Prostate gland (tissue), 2 donors: ENCODE results near the gene RASL10A. TPM values are rescaled to one million over a fixed set of nuclear protein-coding genes. Genes with fewer than 3 reads are reported as not detected.

Source experiments
- DNase-seq: peaks from one replicate; pipeline ENCODE4 v3.0.0-alpha.2; 2019; ENCODE audit warnings: low spot score
- H3K27ac ChIP-seq, 2 donors: fragments of 200-600 bp; sonication (generic); 2 replicates each; pipeline ENCODE4 v1.5.1; 2017 to 2019
- H3K27me3 ChIP-seq: fragments of 200-600 bp; sonication (generic); replicated peaks from 2 replicates; pipeline ENCODE4 v1.5.1; 2019; ENCODE audit not compliant: insufficient read depth
- H3K36me3 ChIP-seq, 2 donors: fragments of 200-600 bp; sonication (generic); 1 replicate in 1 of 2; 2 replicates in 1 of 2; pipeline versions ENCODE4 v1.5.1 to v1.8.1; 2017 to 2019
- H3K4me1 ChIP-seq: fragments of 200-600 bp; sonication (generic); replicated peaks from 2 replicates; pipeline ENCODE4 v1.5.1; 2019
- H3K4me3 ChIP-seq, 2 donors: fragments of 200-600 bp; sonication (generic); 2 replicates each; pipeline ENCODE4 v1.5.1; 2017 to 2019
- H3K9me3 ChIP-seq: fragments of 200-600 bp; sonication (generic); 2 replicates; pipeline ENCODE4 v1.5.1; 2017
- CTCF ChIP-seq, 4 experiments: fragments of 200-600 bp in 2 of 4; fragments of 450-650 bp in 2 of 4; sonication (generic) in 2 of 4; IDR thresholded peaks; 1 replicate in 3 of 4; 2 replicates in 1 of 4; pipeline ENCODE4 v1.5.1; 2016 to 2019; ENCODE audit warnings: antibody characterized with exemption in 4 of 4, mild to moderate bottlenecking in 2 of 4, moderate library complexity in 2 of 4
- POLR2A ChIP-seq: fragments of 450-650 bp; IDR thresholded peaks from one replicate; pipeline ENCODE4 v1.6.1; 2016; ENCODE audit warnings: antibody characterized with exemption, mild to moderate bottlenecking
- POLR2AphosphoS5 ChIP-seq: sonication (generic); formaldehyde crosslinking; IDR thresholded peaks from one replicate; pipeline ENCODE4 v1.6.1; 2017; ENCODE audit warnings: antibody characterized with exemption
- WGBS: methylation state at CpG from one replicate; pipeline ENCODE4 v1.1.5; 2018; 5-methylcytosine and 5-hydroxymethylcytosine counted together
- intact Hi-C: fragments of 100-400 bp; cut with DNase I; formaldehyde crosslinking; loops from one replicate; pipeline ENCODE4 v1.14.2; 2022
- total RNA-seq, 2 donors: library from RNA; depleted of rRNA; stranded (reverse); fragments of >200 nt; gene quantifications; one replicate each; pipeline ENCODE4 v1.1.0, GENCODE V29; 2016

Gene RASL10A
- total RNA-seq, 2 donors from 2014 or later, result 9.2 to 15.1 TPM

- Histone ChIP-seq H3K36me3 (no peaks in the 10 kb centered on the region), H3K4me3 (no peak overlapping the region), H3K4me1 (peaks cover 25% of the 10 kb centered on the region), H3K27ac (no peak overlapping the region), H3K9me3 (no peaks in the 10 kb centered on the region), H3K27me3 (no peaks in the 10 kb centered on the region)
- DNase-seq, result no peak
- TF ChIP-seq POLR2A (no peak), CTCF (IDR thresholded peaks at IDR 0.05) (no peak), POLR2AphosphoS5 (no peak)
- intact Hi-C loops, result no loop called here
- WGBS, result 19% methylated on average over 51 of the region's 51 CpGs
These were observed 1.7 kb downstream of the RASL10A start for GRCh38 chr22:29313576-29314466.

- Histone ChIP-seq H3K36me3 (no peaks in the 10 kb centered on the region), H3K4me1 (peaks cover 29% of the 10 kb centered on the region), H3K27ac (no peak overlapping the region), H3K4me3 (no peak overlapping the region), H3K9me3 (no peaks in the 10 kb centered on the region), H3K27me3 (no peaks in the 10 kb centered on the region)
- intact Hi-C loops, result no loop called here
- DNase-seq, result no peak
- TF ChIP-seq POLR2AphosphoS5 (peak; percentile 7), POLR2A (no peak), CTCF (IDR thresholded peaks at IDR 0.05) (peak in 3 of 4 experiments; percentile 45 to 60 (median 57))
- 24% methylated on average over 25 of the region's 44 CpGs for WGBS
These were observed 2.3 kb downstream of the RASL10A start for GRCh38 chr22:29313126-29313575.

GRCh38 chr22:29312218-29313125 is 3.0 kb downstream of the RASL10A start:
- H3K4me1 ChIP-seq, result peaks cover 36% of the 10 kb centered on the region
- no peaks in the 10 kb centered on the region for H3K9me3 ChIP-seq
- WGBS, result 90% methylated on average over 25 of the region's 25 CpGs
- no peak overlapping the region for H3K27ac ChIP-seq
- no peak for TF ChIP-seq CTCF (IDR thresholded peaks at IDR 0.05)
- TF ChIP-seq POLR2AphosphoS5, result no peak
- TF ChIP-seq POLR2A, result no peak
- H3K4me3 ChIP-seq, result no peak overlapping the region
- H3K27me3 ChIP-seq, result no peaks in the 10 kb centered on the region
- no peak for DNase-seq
- H3K36me3 ChIP-seq, result no peaks in the 10 kb centered on the region
- intact Hi-C loops, result no loop called here

GRCh38 chr22:29311464-29312217 is 3.9 kb downstream of the RASL10A start:
- Histone ChIP-seq H3K4me1 (peaks cover 37% of the 10 kb centered on the region), H3K27ac (peak overlapping the region; percentile 3 to 58), H3K9me3 (no peaks in the 10 kb centered on the region), H3K27me3 (no peaks in the 10 kb centered on the region), H3K4me3 (no peak overlapping the region), H3K36me3 (no peaks in the 10 kb centered on the region)
- intact Hi-C loops, result no loop called here
- TF ChIP-seq POLR2A, result no peak
- TF ChIP-seq CTCF (IDR thresholded peaks at IDR 0.05), result no peak
- TF ChIP-seq POLR2AphosphoS5, result no peak
- no peak for DNase-seq
- WGBS, result 59% methylated on average over 29 of the region's 50 CpGs
